PC-9 (cell line): Measurements from ENCODE around the gene IL4I1.

Experiments
- CTCF ChIP-seq: fragments of 200-600 bp; sonication (generic); conservative IDR thresholded peaks from 2 replicates; pipeline ENCODE4 v1.6.1; 2017; ENCODE audit warnings: mixed run types, antibody characterized with exemption, mild to moderate bottlenecking, moderate library complexity
- EZH2 ChIP-seq: fragments of 200-600 bp; sonication (generic); IDR thresholded peaks from 2 replicates; pipeline ENCODE4 v1.8.0; 2017; ENCODE audit warnings: antibody characterized with exemption, low read depth

- TF ChIP-seq CTCF (no peak), EZH2 (no peak)
Observed at GRCh38 chr19:49891393-49891792, 5.3 kb downstream of the IL4I1 start.
